RWPE2 (cell line): Measurements from ENCODE around the gene FEZF1.

Experiments
- ATAC-seq: fragments of 200-7000 bp; cut with Tn5 transposase; 3 replicates; pipeline ENCODE4 v1.9.1; 2021; ENCODE audit warnings: low read depth
- DNase-seq: peaks from one replicate; pipeline ENCODE4 v3.0.0-alpha.2; 2020; ENCODE audit warnings: low spot score
- H3K27ac ChIP-seq: fragments of 450-650 bp; 2 replicates; pipeline ENCODE4 v1.5.1; 2017; ENCODE audit warnings: mild to moderate bottlenecking; ENCODE audit not compliant: poor library complexity, severe bottlenecking
- H3K27me3 ChIP-seq: fragments of 250-450 bp; sonication (Bioruptor Pico); 2 replicates; pipeline ENCODE4 v1.5.1; 2021; ENCODE audit warnings: mild to moderate bottlenecking, moderate library complexity; ENCODE audit not compliant: insufficient read depth, poor library complexity, severe bottlenecking
- H3K36me3 ChIP-seq: fragments of 250-450 bp; sonication (Bioruptor Pico); 2 replicates; pipeline ENCODE4 v1.5.1; 2020; ENCODE audit warnings: low read depth, mild to moderate bottlenecking, moderate library complexity
- H3K4me1 ChIP-seq: fragments of 250-450 bp; sonication (Bioruptor Pico); 2 replicates; pipeline ENCODE4 v1.5.1; 2021; ENCODE audit warnings: mild to moderate bottlenecking, moderate library complexity; ENCODE audit not compliant: insufficient read depth, poor library complexity, severe bottlenecking
- H3K4me3 ChIP-seq: fragments of 250-450 bp; sonication (Bioruptor Pico); 2 replicates; pipeline ENCODE4 v1.5.1; 2021; ENCODE audit warnings: mild to moderate bottlenecking, moderate library complexity; ENCODE audit not compliant: severe bottlenecking
- H3K9me3 ChIP-seq: fragments of 250-450 bp; sonication (Bioruptor Pico); 2 replicates; pipeline ENCODE4 v1.5.1; 2021; ENCODE audit warnings: mild to moderate bottlenecking, moderate library complexity; ENCODE audit not compliant: severe bottlenecking
- TF ChIP-seq, protein P1 (sequence below): fragments of 450-650 bp; IDR thresholded peaks from one replicate; pipeline ENCODE4 v1.5.1; 2017; ENCODE audit warnings: mild to moderate bottlenecking, moderate library complexity; ENCODE audit not compliant: poor library complexity, severe bottlenecking

The FEZF1 gene

DNA sequence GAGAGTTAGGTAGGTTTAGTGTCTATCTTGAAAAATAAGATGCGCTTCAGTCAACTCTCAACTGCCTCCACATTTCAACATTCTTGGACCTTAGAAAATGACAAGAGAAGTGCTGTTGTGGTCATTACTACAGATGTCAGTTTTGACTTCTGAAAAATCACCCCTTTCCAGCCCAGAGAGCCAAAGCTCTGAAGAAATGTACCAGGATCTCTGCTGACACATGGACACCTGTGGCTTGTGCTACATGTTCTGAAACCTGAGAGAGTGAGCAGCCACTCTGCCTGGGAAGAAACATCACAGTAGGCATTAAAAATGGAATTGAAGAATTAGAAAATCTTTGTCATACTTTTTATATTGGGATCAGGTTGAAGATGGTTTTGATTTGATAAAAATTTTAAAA, 35.9 kb upstream of the FEZF1 start:
- DNase-seq (no peak), ATAC-seq (no peak)
- Histone ChIP-seq H3K9me3 (no peaks in the 10 kb centered on the region), H3K36me3 (no peaks in the 10 kb centered on the region), H3K4me1 (no peaks in the 10 kb centered on the region), H3K27me3 (no peaks in the 10 kb centered on the region), H3K27ac (no peak overlapping the region), H3K4me3 (no peak overlapping the region)
- TF ChIP-seq, protein P1, sequence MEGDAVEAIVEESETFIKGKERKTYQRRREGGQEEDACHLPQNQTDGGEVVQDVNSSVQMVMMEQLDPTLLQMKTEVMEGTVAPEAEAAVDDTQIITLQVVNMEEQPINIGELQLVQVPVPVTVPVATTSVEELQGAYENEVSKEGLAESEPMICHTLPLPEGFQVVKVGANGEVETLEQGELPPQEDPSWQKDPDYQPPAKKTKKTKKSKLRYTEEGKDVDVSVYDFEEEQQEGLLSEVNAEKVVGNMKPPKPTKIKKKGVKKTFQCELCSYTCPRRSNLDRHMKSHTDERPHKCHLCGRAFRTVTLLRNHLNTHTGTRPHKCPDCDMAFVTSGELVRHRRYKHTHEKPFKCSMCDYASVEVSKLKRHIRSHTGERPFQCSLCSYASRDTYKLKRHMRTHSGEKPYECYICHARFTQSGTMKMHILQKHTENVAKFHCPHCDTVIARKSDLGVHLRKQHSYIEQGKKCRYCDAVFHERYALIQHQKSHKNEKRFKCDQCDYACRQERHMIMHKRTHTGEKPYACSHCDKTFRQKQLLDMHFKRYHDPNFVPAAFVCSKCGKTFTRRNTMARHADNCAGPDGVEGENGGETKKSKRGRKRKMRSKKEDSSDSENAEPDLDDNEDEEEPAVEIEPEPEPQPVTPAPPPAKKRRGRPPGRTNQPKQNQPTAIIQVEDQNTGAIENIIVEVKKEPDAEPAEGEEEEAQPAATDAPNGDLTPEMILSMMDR = no peak

DNA sequence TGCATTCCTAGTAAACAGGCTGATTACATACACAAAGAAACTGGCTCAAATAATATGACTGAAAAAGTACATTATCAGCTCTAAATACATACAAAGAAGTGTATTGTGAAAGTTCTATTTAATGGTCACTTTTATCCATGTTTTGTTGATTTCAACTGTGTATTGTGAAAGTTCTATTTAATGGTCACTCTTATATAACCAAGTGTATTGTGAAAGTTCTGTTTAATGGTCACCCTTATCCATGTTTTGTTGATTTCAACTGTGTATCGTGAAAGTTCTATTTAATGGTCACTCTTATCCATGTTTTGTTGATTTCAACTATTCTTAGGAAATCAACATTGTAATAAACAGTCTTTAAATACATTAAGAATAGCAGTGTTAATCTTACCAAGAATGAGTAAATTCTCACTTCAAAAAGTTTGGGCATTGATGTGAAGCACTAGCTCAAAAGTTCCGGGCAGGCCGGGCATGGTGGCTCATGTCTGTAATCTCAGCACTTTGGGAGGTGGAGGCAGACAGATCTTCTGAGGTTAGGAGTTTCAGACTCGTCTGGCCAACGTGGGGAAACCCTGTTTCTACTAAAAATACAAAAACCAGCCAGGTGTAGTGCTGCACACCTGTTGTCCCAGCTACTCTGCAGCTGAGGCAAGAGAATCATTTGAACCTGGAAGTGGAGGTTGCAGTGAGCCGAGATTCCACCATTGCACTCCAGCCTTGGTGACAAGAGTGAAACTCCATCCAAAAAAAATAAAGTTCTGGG, 34.8 kb upstream of the FEZF1 start:
- Histone ChIP-seq H3K27me3 (no peaks in the 10 kb centered on the region), H3K36me3 (no peaks in the 10 kb centered on the region), H3K27ac (no peak overlapping the region), H3K9me3 (no peaks in the 10 kb centered on the region), H3K4me1 (no peaks in the 10 kb centered on the region), H3K4me3 (no peak overlapping the region)
- no peak for DNase-seq
- TF ChIP-seq, protein P1 = no peak
- ATAC-seq = no peak

DNA sequence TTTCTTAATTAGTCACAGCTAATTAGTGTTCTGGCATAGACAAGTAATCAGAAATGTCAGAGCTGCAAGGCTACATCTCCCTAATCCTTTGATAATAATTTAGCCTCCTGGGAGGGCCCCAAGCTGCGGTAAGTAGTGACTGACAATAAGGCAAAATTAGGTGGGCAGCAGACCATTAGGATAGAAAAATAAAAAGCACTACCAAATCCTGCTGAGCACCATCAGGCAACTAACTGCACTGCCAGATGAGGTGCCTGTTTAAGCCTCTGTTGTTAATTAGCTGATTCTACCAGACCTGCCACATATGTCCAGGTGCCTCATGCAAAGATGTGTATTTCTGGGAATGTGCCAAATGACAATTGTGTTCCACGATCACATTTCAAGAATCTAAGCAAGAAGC, 32.5 kb upstream of the FEZF1 start:
- H3K27me3 ChIP-seq = no peaks in the 10 kb centered on the region
- no peaks in the 10 kb centered on the region for H3K36me3 ChIP-seq
- no peak overlapping the region for H3K4me3 ChIP-seq
- no peaks in the 10 kb centered on the region for H3K4me1 ChIP-seq
- no peak overlapping the region for H3K27ac ChIP-seq
- ATAC-seq (no peak), DNase-seq (no peak)
- TF ChIP-seq, protein P1 = no peak
- no peaks in the 10 kb centered on the region for H3K9me3 ChIP-seq

DNA sequence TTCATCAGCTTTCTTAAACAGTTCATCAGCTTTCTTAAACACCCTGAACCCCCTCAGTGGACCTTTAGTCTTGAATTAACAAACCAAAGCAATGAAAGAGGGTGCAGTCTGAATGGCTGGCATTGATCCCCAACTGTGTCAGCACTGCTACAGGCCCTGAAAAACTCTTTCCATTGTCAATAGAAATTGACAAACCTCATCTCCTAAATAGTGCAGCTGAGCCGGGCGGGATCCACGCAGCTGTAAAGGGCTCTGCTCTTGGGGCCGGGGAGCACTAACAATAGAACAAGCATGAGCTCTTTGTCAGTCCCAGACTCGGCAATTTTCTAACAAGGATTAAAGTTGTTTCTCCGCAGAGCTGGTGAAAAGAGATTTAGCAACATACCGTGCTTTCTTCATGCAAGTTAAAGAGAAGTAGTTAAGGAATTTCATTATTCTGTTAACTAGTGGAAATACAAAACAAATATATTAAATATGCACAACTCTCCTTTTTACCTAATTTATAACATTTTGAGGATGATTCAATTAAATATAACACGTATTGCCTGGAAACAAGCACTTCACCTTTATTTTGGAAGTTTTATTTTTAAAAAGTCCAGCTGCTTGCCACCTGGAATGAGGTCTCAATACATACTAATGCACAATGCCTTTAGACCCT, 24.7 kb upstream of the FEZF1 start:
- H3K36me3 ChIP-seq = no peaks in the 10 kb centered on the region
- DNase-seq (no peak), ATAC-seq (no peak)
- no peak overlapping the region for H3K4me3 ChIP-seq
- peaks cover 4% of the 10 kb centered on the region for H3K27me3 ChIP-seq
- TF ChIP-seq, protein P1 = no peak
- H3K27ac ChIP-seq = no peak overlapping the region
- no peaks in the 10 kb centered on the region for H3K4me1 ChIP-seq
- H3K9me3 ChIP-seq = no peaks in the 10 kb centered on the region

DNA sequence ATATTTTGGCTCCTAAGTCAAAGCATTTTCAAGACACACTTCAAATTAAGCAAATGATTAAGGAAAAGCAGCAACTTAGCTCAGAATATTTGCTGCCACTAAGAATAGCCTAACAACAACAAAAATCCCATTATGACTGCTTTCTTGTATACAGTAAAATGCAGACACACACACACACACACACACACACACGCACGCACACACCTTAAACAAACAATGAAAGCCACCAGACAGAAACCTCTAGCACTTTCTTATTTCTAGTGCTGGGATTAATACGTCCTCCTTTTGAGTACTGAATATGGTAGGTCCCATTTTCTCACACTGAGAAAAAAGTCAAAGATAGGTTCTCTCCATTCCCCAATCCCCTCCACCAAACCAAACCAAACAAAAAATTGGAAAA, 23.4 kb upstream of the FEZF1 start:
- no peaks in the 10 kb centered on the region for H3K4me1 ChIP-seq
- no peak overlapping the region for H3K4me3 ChIP-seq
- no peak overlapping the region for H3K27ac ChIP-seq
- H3K36me3 ChIP-seq = no peaks in the 10 kb centered on the region
- ATAC-seq (no peak), DNase-seq (no peak)
- H3K27me3 ChIP-seq = peaks cover 4% of the 10 kb centered on the region
- TF ChIP-seq, protein P1 = no peak
- no peaks in the 10 kb centered on the region for H3K9me3 ChIP-seq
